ENCODE measurements around the gene NCBP1.

- TF ChIP-seq CTCF (IDR thresholded peaks at IDR 0.05), result no peak
- no peak for TF ChIP-seq POLR2A (IDR thresholded peaks at IDR 0.05)
Observed at GRCh38 chr9:97706246-97706645, 72.6 kb downstream of the NCBP1 start.

All from tibial nerve (tissue), 3 donors.